ENCODE data around the gene ZNF141.
"Not testable (repeated sequence)": the region's sequence is repeated elsewhere in the genome, so short reads cannot be mapped to it uniquely, and the experiment has no call there.

Gene ZNF141

GRCh38 chr4:337143-337931 lies at the start of gene ZNF141:
Gene ZNF141 (plus strand): TSS chr4:337814. CDS start chr4:337984, 170 bp downstream.
- DNase-seq (ENCODE audit: low read depth): peak; percentile 84

GRCh38 chr4:288891-289290 lies 48.7 kb upstream of the ZNF141 start:
- no peak for DNase-seq (ENCODE audit: low read depth)

DNA sequence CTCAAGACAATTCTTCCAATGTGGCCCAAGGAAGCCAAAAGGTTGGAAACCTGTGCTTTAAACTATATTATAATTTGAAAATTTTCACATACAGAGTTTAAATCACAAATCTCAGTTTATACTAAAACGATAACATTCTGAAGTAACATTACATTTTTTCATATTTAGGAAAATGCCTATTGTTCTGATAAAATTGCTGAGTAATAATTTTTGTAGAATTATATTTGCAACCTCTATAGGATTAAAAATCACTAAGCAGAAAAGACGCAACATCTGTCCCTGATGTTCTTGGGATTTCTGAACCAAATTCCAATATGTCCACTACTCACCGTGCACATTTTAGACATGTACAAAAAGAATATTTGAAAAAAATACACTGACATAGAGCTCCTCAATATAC lies 42.9 kb upstream of the ZNF141 start:
- no peak for DNase-seq (ENCODE audit: low read depth)

DNA sequence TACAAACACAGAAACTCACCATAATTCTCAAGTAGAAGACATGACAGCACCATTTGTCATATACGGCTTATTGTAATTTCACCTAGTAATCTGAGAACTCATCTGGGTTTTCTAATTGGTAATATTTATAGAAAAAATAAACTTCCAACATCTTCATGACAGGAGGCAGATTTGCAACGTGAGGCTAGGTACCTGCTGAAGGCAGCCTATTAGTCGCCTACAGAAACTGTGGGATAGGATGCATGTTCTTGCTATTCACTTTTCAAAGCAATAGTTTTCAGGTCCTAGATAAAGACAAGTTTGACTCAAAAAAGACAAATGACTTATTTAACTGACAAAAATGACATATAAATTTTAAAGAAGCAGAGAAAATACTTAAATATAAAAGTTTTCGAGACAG lies 35.2 kb upstream of the ZNF141 start:
- no peak for DNase-seq (ENCODE audit: low read depth)

DNA sequence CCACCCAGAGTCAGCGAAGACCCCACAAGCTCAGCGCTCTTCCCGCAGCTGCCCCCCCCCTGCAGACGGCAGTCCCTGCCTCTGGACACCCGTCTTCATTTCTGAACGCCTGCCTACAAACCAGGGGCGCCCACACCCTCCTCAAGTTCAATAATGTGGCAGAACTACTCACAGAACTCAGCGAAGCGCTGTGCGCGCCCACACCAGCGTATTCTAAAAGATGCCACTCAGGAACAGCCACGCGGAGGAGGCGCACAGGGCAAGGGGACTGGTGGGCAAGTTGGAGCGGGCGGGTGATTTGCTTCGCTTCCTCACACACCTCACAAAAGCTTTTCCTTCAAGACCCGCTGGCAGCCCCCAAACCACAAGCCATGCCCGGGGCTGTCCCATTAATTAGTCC lies 33.1 kb upstream of the ZNF141 start:
- not testable (repeated sequence) for DNase-seq (ENCODE audit: low read depth)

DNA sequence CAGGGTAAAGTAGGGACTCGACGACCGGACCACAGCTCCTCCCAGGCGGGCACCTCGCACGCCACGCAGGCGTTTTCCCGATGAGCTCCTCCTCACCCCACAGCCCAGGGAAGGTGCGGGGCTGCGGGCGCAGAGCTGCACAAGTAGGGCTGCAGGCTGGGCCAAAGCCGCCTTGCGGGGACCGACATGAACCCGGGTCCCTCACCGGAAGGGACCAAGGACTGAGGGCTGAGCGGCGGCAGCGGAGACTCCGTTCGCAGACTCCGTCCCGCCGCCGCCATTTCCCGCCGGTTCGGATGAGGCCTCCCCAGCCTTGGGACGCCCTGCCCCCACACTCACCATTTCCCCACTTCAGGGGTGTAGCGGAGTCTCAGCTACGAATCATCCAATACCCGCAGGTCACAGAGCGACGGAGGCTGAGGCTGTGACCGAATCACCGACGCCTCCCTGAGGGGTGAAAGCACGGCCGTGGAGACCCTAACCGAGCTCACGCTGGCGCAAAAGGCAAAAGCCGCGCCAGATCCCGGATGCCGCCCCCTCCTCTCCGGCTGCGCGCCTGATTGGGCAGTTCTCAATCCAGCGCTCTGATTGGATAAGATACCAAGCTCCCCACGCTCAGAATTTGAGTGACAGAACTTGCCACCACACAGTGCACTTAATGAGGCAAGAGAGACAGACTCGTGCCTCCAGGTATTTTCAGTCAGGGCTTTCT lies 32.5 kb upstream of the ZNF141 start, which contains the start of gene ZNF732:
Gene ZNF732 (minus strand): TSS at position 506 of the 712 bp plus-strand sequence. CDS start 164 bp downstream, at position 342.
- no peak for DNase-seq (ENCODE audit: low read depth)

- DNase-seq (ENCODE audit: low read depth): no peak
Observed at GRCh38 chr4:306551-306961, 31.1 kb upstream of the ZNF141 start.

GRCh38 chr4:309807-310206 lies 27.8 kb upstream of the ZNF141 start:
- DNase-seq (ENCODE audit: low read depth): no peak

DNA sequence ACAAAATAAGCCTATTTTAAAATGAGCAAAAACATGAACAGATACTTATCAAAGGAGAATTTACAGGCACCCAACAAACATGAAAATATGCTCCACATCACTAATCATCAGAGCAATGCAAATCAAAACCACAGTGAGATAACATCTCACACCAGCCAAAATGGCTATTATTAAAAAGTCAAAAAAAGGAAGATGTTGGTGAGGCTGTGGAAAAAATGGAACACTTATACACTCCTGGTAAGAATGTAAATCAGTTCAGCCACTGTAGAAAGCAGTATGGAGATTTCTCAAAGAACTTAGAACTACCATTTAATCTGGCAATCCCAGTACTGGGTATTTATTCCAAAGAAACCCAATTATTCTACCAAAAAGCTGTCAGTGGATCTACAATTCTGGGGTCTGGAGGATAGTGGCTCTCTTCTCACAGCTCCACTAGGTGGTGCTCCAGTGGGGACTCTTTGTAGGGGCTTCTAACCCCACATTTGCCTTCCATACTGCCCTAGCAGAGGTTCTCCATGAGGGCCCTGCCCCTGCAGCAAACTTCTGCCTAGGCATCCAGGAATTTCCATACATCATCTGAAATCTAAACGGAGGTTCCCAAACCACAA lies 23.2 kb upstream of the ZNF141 start:
- no peak for DNase-seq (ENCODE audit: low read depth)

DNA sequence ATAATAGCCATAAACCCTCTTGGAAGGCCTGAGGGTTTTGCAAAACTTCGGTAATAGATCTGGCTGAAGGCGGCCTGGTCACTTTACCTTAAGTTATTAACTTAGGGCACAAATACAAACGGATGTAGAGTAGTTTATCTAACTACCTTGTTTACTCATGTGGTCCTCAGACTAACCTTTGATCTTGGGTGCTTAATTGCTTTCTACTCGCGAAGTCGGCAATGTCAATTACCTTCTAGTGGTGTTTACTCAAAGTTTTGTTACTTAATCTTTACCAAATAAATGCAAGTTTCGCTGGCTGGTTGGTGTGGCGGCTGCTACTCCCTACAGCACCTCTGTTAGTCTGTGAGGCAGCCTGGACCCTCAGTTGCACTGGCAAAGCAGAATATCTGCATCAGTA lies 8.9 kb upstream of the ZNF141 start:
- DNase-seq (ENCODE audit: low read depth): no peak

DNA sequence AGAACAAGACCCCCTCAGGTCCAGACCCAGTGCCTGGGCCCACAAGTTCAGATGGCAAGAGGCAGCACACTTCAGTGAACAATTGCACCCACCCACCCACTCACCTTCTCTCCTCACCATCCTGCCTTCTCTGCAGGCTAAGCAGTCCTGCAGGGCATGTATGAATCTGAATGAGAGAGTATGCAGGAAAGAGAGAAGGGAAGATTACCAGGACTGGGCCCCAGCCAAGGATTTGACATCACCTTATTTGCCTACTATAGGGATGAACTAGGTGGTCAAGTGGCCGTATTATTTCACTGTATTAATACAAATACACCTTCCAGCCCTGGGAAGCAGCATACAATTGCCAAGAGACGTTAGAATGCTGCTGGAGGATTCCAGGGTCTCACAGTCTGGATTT lies 2.1 kb upstream of the ZNF141 start:
- no peak for DNase-seq (ENCODE audit: low read depth)

DNA sequence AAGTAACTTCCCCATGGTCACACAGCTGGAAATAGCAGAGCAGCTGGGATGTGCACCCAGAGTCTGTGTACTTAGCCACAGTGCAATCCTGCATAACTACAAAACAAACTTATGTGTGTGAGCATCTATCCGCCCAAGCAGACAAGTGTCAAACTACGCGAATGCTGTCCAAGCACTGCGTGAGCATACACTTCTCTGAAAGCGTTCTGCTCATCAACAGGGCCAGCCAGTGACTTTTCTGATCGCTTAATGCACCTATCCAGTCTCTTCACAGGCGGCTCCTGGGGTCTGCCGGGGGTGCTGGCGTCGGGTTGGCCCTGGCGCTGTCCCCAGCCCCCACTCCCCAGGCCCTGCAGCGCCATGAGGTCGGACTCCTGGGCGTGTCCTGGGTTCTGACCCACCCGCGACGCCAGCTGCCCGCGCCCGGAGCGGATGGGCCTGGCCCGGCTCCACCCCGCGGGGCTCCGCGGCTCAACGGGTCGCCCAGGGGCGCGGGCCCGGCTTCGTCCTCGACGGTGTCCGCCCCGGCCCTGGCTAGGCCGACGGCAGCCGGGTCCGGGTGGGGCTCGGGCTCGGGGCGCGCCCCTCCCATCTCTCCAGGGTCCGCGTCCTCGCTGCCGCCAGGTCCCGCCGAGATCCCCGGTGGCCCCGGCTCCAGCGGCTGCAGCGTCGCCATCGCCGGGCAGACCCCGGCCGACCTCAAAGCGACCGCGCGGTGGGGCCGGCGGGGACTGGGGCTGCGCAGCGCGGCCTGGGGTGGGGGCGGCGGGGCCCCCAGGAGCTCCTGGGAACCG lies 1.3 kb upstream of the ZNF141 start:
- peak; percentile 0 for DNase-seq (ENCODE audit: low read depth)

GRCh38 chr4:336893-337142 lies 796 bp upstream of the ZNF141 start:
- no peak for DNase-seq (ENCODE audit: low read depth)

DNA sequence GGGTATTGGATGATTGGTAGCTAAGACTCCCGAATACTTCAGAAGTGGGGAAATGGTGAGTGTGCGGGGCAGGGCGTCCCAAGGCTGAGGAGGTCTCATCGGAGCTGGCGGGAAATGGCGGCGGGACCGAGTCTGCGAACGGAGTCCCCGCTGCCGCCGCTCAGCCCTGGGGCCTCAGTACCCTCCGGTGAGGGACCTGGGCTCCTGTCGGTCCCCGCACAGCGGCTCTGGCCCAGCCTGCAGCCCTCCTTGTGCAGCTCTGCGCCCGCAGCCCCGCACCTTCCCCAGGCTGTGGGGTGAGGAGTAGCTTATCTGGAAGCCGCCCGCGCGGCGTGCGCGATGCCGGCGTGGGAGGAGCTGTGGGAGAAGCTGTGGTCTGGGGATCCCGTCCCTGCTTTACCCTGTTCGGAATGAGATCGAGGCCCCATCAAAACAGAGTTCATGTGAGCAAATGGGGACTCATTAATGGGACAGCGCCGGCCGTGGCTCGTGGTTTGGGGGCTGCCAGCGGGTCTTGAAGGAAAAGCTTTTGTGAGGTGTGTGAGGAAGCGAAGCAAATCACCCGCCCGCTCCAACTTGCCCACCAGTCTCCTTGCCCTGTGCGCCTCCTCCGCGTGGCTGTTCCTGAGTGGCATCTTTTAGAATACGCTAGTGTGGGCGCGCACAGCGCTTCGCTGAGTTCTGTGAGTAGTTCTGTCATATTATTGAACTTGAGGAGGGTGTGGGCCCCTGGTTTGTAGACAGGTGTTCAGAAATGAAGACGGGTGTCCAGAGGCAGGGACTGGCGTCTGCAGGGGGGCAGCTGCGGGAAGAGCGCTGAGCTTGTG lies 531 bp downstream of the ZNF141 start:
- DNase-seq (ENCODE audit: low read depth): peak; percentile 28

- DNase-seq (ENCODE audit: low read depth): no peak
Observed at GRCh38 chr4:338759-339097, 1.1 kb downstream of the ZNF141 start.

DNA sequence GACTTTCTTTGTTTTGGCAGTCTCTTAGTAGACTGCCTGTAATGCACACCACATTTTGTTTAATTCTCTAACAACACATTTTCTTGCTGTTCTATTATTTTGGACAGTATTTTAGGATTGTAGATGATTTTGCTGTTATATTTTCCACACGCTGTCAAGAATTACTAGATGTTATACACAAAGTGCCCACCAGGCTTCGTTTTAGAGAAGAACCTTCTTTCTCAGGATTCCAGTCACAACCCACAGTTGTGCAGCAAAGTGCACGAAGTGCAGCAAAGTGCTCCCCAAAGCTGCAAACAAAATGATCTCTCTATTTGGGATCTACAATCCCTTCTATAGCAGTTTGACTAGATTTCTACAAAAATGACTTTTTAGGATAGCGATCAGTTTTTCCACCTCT lies 2.4 kb downstream of the ZNF141 start:
- no peak for DNase-seq (ENCODE audit: low read depth)

- no peak for DNase-seq (ENCODE audit: low read depth)
Observed at GRCh38 chr4:373062-373839, 35.6 kb downstream of the ZNF141 start.

GRCh38 chr4:374298-375160 lies 36.9 kb downstream of the ZNF141 start:
- no peak for DNase-seq (ENCODE audit: low read depth)

DNA sequence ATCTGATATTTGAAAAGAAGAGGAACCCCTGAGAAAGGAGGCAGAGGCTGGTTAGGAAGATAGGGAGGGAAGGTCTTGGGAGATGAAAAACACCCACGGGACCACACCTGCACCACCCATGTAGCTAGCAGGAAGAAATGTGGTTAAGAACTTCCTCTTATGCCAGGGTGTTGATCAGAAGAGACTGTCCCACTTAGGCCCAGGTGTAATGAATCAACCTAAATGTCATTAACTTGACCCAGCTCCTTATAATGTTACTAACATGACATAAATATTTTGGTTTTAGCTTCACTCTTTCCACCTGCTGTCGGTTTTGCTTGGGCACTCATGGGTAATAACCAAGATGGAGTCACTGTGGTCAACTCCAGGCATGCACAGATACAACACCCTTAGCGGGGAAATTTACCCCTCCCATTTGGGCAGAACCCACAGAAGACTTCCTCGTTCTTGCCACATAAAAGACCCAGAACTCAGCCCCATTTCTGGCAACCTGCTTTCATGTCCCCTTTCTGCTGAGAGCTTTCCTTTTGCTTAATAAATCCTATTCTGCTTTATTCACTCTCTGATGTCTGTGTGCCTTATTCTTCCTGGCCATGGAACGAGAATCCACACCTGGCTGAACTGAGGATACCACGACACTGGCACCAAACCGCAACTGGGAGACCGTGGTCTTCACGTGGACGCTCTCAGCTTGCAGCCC lies 46.8 kb downstream of the ZNF141 start:
- no peak for DNase-seq (ENCODE audit: low read depth)
